Measurements from ENCODE around the gene AGPAT3. TPM values are rescaled to one million over a fixed set of nuclear protein-coding genes. Genes with fewer than 3 reads are reported as not detected.

The AGPAT3 gene
- polyA plus RNA-seq, 1 experiment, result 36.1 TPM

GRCh38 chr21:43933680-43934079 lies 68.7 kb downstream of the AGPAT3 start:
- no peaks in the 10 kb centered on the region for H3K27me3 ChIP-seq (ENCODE audit: control insufficient read depth, insufficient read depth, low read length)
- DNase-seq (ENCODE audit: low read depth, low spot score), result no peak
- ChIA-PET CTCF (no interaction called here), POLR2A (no interaction called here)
- H3K27ac ChIP-seq (ENCODE audit: low read depth, low read length), result no peak overlapping the region
- TF ChIP-seq CTCF (IDR thresholded peaks at IDR 0.05; ENCODE audit: low read depth, low read length), result no peak
- H3K4me3 ChIP-seq (ENCODE audit: low read depth, low read length), result no peak overlapping the region
- H3K9me3 ChIP-seq (ENCODE audit: control insufficient read depth, insufficient read depth, low read length), result peaks cover 3% of the 10 kb centered on the region; the same call in 1 of the 2 replicates

- CTCF ChIA-PET, result no interaction called here
- H3K9me3 ChIP-seq (ENCODE audit: control insufficient read depth, insufficient read depth, low read length), result peaks cover 3% of the 10 kb centered on the region; the same call in 1 of the 2 replicates
Measured at GRCh38 chr21:43934116-43934515, 69.1 kb downstream of the AGPAT3 start.

GRCh38 chr21:43934716-43935705 lies 70.0 kb downstream of the AGPAT3 start:
- POLR2A ChIA-PET, result no interaction called here
- CTCF ChIA-PET, result interaction anchor here (0.7 kb wide), 1 partner anchor 40 kb away, joined by 3 read pairs; no protein-coding TSS in a partner anchor
- H3K9me3 ChIP-seq (ENCODE audit: control insufficient read depth, insufficient read depth, low read length), result peaks cover 3% of the 10 kb centered on the region; the same call in 1 of the 2 replicates
- H3K27ac ChIP-seq (ENCODE audit: low read depth, low read length), result no peak overlapping the region
- no peak for TF ChIP-seq CTCF (IDR thresholded peaks at IDR 0.05; ENCODE audit: low read depth, low read length)
- DNase-seq (ENCODE audit: low read depth, low spot score), result no peak
- no peaks in the 10 kb centered on the region for H3K27me3 ChIP-seq (ENCODE audit: control insufficient read depth, insufficient read depth, low read length)
- no peak overlapping the region for H3K4me3 ChIP-seq (ENCODE audit: low read depth, low read length)

More at GRCh38 chr21:43934116-43934515, 69.1 kb downstream of the AGPAT3 start:
- no peaks in the 10 kb centered on the region for H3K27me3 ChIP-seq (ENCODE audit: control insufficient read depth, insufficient read depth, low read length)
- DNase-seq (ENCODE audit: low read depth, low spot score), result no peak
- TF ChIP-seq CTCF (IDR thresholded peaks at IDR 0.05; ENCODE audit: low read depth, low read length), result no peak
- no peak overlapping the region for H3K27ac ChIP-seq (ENCODE audit: low read depth, low read length)
- H3K4me3 ChIP-seq (ENCODE audit: low read depth, low read length), result no peak overlapping the region
- POLR2A ChIA-PET, result no interaction called here

DNA sequence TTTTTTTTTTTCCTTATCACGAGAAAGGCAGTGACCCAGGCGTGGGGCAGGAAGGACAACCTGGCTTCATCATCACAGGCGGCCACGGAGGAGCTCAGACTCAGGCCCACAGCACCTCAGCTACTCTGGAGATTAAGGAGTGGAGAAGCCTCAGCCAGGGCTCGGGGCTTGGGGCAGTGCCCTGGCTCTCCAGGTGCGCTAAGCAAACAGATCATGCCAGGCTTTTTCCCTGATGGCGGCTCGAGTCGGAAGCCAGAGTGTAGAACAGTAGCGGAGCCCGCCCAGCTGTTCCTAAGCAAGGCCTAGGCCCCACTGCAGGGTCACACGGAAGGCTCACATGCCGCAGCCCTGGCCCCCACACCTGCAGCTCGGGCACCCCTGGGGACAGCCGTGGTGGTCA lies 70.7 kb downstream of the AGPAT3 start:
- CTCF ChIA-PET, result interaction anchor here (0.7 kb wide), 1 partner anchor 40 kb away, joined by 3 read pairs; no protein-coding TSS in a partner anchor

More for the DNA sequence above, 70.7 kb downstream of the AGPAT3 start:
- POLR2A ChIA-PET, result no interaction called here
- Histone ChIP-seq H3K9me3 (ENCODE audit: control insufficient read depth, insufficient read depth, low read length) (peaks cover 3% of the 10 kb centered on the region; the same call in 1 of the 2 replicates), H3K27ac (ENCODE audit: low read depth, low read length) (no peak overlapping the region), H3K4me3 (ENCODE audit: low read depth, low read length) (no peak overlapping the region), H3K27me3 (ENCODE audit: control insufficient read depth, insufficient read depth, low read length) (no peaks in the 10 kb centered on the region)
- DNase-seq (ENCODE audit: low read depth, low spot score), result no peak
- TF ChIP-seq CTCF (IDR thresholded peaks at IDR 0.05; ENCODE audit: low read depth, low read length), result no peak

Measured in AG04450 (cell line).